DMS114 treated with DMSO at 0.1 percent for 48 hours (cell line): ENCODE results near the gene MYF6.
"Not testable (repeated sequence)": the region's sequence is repeated elsewhere in the genome, so short reads cannot be mapped to it uniquely, and the experiment has no call there.

Experiments used
- DNase-seq: peaks from one replicate; lab custom pipeline; 2025; ENCODE audit not compliant: unreplicated experiment; lab: John Stamatoyannopoulos, UW

The MYF6 gene

DNA sequence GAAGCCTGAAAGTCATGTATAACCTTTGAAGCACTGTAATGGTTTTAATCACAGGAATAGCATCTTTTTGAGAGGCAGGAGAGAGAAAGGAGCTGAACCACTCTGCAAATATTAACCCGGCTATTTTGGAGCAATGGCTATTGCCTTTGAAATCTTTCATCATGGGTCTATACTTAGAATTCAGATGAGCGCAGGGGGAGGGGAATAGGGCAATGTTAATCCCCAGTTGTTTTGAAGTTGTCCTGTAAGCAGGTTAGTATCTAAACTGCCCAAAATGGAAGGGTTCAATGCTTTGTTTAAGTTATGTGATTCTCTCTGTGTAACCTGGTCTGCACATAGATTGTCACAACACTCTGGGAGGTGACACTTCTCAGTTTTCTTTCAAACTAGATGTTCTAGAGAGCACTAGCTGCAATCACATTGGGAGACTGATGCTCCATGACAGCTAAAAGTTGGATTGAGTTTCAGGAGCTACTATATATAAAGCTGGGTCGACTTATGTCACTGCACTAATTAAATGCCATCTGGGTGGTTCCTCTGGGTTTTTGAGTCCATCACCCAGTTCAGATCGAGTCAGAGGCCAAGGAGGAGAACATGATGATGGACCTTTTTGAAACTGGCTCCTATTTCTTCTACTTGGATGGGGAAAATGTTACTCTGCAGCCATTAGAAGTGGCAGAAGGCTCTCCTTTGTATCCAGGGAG is at the start of gene MYF6:
MYF6 (plus strand) TSS at position 509 of the 704 bp plus-strand sequence; CDS start at position 595, 86 bp downstream.
- no peak for DNase-seq

DNA sequence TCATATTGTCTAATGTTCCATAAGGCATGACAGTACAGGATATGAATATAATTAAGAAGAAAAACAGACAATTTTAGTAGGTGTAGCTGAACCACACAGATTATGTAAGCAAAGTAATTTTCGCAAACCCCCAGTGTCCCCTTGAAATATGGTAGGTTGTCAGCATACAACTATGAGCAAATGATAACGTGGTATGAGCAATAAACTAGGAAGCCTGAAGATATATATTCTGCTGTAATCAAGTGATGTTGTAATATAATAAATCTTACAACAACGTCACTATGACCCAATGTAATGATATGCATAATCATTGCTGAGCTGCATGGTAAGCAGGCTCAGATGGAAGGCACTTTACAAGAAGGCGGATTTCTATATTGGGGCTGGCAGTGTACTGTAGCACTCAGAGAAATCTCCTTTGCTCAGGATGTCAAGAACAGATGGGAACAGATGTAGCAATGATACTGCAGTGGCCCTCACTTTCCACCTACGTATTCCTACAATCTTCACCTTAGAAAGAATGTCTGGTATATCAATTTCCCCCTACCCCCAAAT is 47.8 kb upstream of the MYF6 start:
- no peak for DNase-seq

GRCh38 chr12:80662586-80662985 is 44.8 kb upstream of the MYF6 start:
- no peak for DNase-seq

DNA sequence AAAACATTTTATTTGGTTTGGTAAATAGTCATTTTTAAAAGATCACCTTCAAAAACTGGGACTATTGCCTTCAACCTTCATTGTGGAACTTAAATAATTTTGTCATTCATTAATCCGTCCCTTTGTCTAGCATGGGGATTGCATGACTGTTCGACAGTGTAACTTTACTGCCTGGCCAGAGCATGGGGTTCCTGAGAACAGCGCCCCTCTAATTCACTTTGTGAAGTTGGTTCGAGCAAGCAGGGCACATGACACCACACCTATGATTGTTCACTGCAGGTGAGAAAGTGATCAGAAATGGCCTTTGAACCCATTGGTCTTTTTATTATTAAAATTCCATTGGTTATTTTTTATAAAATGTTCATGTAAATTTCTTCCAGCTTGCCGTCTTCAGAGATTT is 37.2 kb upstream of the MYF6 start:
- no peak for DNase-seq

DNA sequence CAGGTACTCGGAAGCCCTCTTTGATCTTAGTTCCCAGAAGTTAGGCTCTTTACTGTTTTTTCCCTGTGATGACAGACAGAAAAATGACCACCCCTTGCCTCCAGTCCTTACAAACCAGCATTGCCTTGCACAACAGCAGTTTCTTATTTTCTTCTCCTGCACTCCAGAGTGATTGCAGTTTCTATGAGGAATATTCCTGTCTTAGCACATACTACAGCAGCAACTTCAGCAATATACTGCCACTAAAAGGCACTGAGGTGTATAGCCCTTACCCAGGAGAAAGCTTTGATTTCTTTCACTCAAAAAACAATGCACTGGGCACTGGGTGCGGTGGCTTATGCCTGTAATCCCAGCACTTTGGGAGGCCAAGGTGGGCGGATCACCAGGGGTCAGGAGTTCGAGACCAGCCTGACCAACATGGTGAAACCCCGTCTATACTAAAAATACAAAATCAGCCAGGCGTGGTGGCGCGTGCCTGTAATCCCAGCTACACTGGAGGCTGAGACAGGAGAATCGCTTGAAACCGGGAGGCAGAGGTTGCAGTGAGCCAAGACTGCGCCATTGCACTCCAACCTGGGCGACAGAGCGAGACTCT is 31.3 kb upstream of the MYF6 start:
- DNase-seq, result not testable (repeated sequence)

GRCh38 chr12:80676856-80677255 is 30.6 kb upstream of the MYF6 start:
- DNase-seq, result no peak

GRCh38 chr12:80677994-80678393 is 29.4 kb upstream of the MYF6 start:
- DNase-seq, result no peak

DNA sequence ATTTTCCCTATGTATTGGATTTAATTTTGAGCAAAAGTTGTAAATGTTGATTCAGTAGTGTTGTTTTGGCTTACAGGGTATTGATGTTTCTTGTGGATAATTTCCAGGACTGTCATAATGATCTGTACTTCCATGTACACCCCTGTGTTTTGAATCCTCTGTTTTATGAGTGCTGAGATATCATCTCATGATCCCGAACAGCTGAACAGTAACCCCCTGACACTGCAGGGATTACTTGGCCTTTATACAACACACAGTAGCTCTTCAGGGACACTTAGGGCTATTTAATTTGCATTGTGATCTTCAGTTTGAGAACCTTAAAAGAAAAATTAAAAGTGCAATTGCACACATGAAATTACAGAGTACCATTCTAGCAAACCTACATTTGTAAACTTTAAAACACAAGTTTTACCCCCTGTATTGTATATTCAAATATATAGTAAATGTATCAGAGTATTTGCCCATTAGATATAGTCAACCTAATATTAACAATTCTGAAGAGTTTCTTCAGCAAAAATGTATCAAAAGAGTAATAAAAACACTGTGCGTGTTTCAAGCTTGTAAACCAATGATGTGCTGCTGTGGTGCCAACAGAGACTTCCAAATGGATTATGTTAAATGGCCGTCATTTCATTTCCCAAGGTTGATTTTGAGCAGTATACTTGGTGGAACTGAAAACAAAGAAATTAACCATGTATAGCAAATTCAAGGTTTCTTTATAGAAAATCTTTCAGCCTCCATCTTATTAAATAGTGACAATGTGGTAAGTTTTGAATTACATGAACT is 27.9 kb upstream of the MYF6 start:
- no peak for DNase-seq

DNA sequence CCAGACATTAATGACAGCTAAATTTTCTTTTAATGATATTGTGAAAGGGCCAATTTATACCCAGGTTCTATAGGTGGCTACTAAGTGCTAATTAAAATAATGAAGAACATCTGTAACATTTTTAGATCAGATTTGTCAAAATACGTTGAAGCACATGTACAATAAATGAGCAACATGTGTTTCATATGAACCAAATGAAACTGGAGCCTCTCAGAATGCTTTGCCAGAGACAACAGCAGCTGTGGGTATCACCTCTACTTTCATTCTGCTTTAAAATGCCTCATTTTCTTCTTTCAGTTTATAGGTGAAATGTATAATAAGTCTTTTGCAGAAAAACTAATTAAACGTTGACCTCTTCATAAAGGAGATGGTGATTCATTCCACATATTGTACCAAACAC is 26.1 kb upstream of the MYF6 start:
- no peak for DNase-seq

DNA sequence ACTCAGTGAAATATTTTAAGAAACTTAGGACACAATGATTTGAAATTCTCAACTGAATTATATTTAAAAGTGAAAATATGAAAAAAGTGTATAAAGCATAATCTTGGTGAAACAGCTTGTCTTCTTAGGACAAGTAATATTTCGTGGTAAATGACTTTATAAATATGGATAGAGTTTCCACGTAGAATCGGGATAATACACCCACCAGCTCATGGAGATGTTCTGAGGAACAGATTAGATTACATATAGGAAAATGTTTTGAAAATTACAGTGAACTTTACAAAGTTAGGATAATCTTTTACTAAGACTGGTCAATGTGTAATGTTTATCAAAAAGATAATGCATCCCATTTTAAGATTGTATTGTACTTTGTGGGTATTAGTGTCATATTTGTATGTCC is 25.6 kb upstream of the MYF6 start:
- DNase-seq, result no peak

GRCh38 chr12:80684077-80684495 is 23.3 kb upstream of the MYF6 start:
- DNase-seq, result no peak

- no peak for DNase-seq
Observed at GRCh38 chr12:80690090-80690489, 17.3 kb upstream of the MYF6 start.

DNA sequence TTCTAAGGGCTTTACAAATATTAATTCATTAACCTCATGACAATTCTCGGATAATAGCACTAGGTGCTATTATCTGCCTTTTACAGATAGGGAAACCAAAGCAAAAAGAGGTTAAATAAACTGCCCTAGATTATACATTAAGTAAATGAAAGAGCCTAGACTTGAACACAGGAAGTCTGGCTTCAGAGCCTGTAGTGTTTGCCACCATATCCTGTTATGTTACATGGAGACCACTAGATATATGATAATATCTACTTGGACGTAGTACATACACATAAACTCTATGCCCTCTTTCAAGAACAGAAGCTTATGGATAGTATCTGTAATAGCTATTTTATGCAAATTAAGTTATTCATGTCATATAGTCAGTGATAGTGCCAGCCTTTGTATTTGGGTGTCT is 16.9 kb upstream of the MYF6 start:
- no peak for DNase-seq

DNA sequence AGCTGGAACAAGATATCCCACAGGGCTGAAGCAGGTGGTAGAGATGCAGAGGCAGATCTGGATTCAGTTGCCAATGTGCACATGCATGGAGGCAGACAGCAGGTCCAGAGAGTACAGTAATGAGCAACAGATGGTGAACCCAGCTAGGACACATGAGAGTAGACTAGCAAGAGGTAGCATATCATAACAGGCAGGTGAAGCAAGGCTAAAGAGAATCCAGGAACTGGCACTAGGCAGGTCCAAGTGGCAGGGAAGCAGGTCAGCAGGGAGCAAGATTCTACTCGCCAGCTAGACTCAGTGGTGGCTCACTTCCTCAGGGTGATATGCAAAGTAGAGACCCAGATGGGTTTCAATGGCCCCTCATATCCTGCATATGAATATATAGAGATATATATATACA is 15.3 kb upstream of the MYF6 start:
- DNase-seq, result no peak

GRCh38 chr12:80697270-80697887 is 10.1 kb upstream of the MYF6 start:
- DNase-seq, result no peak

GRCh38 chr12:80698256-80698655 is 9.2 kb upstream of the MYF6 start:
- DNase-seq, result no peak

DNA sequence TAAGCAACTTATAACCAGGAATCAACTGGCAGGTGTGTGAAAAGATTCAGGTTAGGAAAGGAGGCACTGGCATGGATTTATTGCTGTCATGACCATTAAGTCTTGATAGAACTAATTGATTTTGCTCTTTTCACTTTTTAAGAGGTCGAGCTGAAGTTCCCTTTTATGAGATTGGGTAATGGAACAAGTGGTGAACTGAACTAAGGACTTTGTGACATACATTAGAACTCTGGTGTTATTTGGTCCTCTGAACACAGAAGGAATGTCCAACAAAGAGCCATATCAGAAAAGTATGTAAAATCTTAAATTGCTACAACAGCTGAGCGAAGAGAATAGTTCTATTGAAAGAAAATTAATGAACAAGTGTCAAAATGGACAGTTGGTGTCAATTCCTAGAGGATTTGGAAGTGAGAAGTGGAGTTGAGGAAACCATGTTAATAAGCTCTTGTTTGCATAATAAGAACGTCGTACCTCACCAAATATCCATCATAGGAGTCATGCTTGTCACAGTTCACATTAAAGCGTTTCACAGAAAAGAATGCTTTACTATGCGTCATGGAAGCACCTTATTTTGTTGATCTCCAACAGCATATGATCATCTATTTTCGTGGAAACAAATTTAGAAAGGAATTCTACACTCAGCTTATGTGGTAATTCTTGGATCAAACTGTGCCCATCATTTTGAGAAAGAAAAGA is 8.4 kb upstream of the MYF6 start:
- DNase-seq, result no peak

DNA sequence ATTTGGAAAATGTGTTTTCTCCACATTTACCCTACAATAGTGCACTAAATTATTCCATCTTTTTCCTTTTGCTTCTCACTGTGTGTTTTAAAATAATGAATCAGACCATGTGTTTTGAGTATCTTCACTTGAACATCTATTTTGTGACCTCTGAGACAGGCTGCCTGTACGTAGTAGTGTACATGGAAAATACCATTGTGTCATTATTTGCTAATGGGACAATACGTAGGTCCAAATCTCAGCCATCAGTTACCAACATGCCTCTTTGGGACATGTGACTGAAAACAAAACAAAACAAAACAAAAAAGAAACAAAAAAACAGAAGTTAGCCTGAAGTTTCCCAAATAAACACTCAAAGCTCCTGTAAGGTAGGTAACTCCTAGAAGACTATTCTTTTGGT is 7.1 kb upstream of the MYF6 start:
- no peak for DNase-seq

- DNase-seq, result no peak
Observed at GRCh38 chr12:80701388-80701787, 6.0 kb upstream of the MYF6 start.

DNA sequence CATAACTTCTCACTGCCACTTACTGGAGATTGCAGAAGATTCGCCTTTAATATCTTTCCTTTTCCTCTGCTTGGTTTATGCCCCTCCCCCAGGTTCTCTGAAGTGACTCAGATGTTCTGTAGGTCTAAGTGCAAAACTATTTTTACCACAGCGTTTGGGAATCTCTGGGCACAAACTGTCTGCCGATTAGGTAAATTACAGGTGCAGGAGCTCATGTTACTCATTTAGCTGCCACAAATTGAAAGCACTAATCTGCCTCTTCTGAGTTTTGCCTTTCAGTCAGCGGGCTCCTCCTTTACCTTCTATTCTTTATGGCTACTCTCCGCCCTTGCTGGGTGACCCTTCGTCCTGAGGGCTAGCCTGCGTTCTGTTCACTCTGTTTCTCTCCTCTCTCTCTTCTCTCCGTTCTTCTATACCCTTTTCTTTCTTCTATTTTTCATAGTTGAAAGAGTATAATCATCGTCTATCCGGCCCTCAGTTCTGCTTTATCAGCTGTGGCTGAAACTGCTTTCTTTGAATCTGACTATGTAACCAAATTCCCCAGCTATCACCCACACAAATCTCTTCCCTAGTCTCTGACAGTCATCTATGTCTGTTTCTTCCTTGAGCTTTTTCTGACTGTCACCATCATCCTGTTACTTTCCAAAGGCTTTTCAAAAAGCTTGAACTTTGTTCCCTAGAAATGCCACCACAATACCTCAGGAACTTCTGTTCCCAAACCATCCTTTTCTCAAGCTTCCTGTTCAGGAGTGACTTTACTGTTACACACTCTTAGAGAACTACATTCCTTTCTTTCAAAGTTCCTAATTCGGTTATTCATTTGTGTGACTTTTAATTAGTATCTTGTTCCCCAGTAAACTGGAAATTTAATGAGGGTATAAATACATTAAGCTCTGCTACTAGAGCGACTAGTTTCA is 4.3 kb upstream of the MYF6 start:
- no peak for DNase-seq
